COLO829 (cell line): ENCODE measurements around the gene ANKRD36B.
"Not testable (repeated sequence)": the region's sequence is repeated elsewhere in the genome, so short reads cannot be mapped to it uniquely, and the experiment has no call there.

ENCODE experiments used
- DNase-seq: peaks from one replicate; pipeline ENCODE4 v3.0.0; 2012; ENCODE audit warnings: low spot score

Gene ANKRD36B

DNA sequence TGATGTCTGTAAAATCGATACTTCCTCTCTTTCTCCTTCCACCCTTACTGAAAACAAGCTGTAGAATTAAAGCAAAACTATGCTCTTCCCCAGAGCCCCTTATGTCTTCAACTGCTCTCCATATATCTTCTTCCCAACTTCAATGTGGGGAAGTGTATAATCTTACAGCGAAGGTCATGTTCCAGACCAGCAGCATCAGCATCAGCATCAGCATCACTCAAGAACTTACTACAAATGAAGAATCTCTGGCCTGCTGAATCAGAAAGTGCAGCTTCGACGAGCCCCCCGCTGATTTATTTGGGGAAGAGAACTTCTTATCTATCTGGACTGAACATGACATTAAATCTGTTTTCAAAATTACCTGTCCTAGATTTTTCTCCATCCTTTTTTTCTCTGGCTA lies 40.6 kb downstream of the ANKRD36B start:
- not testable (repeated sequence) for DNase-seq

GRCh38 chr2:97548536-97548935 lies 41.1 kb downstream of the ANKRD36B start:
- not testable (repeated sequence) for DNase-seq

DNA sequence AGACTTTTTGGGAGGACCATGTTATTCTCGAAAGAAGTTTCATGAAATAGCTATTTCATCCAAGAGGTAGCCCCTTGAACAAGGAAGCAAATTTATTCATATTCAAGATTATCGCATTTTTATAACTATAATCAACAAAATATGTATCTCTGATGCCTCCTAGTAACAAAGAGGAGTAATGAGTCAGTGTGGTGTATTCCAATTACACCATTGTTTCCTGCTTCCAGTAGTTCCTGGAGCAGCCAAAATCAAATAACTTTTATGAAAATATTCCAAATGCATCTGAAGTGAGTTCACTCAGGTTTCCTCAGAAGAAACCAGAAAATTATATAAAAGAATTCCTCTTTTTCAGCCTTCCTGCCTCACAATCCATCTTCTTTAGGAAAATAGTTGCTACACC lies 43.0 kb downstream of the ANKRD36B start:
- DNase-seq: no peak

- not testable (repeated sequence) for DNase-seq
Measured at GRCh38 chr2:97544911-97545310, 44.8 kb downstream of the ANKRD36B start.

- not testable (repeated sequence) for DNase-seq
Measured at GRCh38 chr2:97525904-97526303, 63.8 kb downstream of the ANKRD36B start.

DNA sequence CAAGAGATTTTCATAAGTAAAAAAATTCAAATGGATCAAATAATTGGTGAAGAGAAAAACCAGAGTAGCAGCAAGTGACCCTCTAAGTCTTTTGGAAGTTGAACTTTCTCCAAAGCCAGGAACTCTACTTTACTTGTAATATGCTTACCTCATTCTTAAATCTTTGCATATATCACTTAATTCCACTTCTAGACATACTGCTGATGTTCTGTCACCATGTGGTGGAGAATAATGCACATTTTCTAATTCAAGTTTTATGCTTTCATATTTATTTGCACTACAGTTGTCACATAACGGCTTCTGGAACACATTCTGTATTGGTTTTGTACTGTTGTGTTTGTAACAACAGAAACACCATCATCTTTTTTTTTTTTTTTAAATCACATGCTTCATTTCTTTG lies 65.9 kb downstream of the ANKRD36B start:
- DNase-seq: not testable (repeated sequence)

GRCh38 chr2:97522916-97523555 lies 66.6 kb downstream of the ANKRD36B start:
- not testable (repeated sequence) for DNase-seq

DNA sequence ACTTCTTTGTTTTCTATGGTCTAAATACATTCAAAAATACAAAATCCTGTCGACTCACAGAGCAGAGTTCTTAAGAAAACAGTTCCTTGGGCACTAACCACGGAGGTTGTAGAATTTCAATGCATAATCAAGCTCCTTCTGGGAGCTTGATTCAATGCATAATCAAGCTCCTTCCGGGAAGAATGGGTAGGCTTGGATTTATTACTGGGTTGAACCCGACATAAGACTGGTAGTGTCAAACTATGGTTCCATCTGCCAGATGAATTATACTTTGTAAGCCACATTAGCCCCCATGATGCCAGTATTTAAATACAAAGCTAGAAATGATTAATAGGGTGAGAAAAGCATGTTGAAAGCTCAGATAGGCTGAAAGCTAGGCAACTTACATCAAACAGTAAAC lies 94.0 kb downstream of the ANKRD36B start:
- DNase-seq: not testable (repeated sequence)

DNA sequence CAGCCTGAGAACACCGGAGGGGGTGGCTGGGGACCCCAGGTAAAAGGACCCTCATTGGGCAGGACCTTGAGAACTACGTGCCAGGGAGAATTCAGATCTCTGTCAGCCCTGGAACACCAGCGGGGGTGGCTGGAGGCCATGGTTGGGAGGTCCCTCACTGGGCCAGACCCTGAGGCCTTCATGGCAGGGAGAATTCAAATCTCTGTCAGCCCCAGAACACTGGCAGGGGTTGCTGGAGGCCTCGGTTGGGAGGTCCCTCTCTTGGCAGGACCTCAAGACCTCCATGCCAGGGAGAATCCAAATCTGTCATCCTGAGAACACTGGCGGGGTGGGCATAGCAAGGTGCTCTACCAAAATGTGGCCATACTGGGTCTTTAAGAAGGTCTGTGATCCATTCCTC lies 99.5 kb downstream of the ANKRD36B start:
- not testable (repeated sequence) for DNase-seq
